AG04449 (cell line): ENCODE measurements around the gene OR2AT4.
"Not testable (repeated sequence)": the region's sequence is repeated elsewhere in the genome, so short reads cannot be mapped to it uniquely, and the experiment has no call there.

ENCODE experiments used
- CTCF ChIA-PET: fragments of 350-600 bp; formaldehyde crosslinking; extraction: SDS; loops from one replicate; lab custom pipeline; 2021; ENCODE audit warnings: antibody characterized with exemption; lab: Yijun Ruan, JAX
- POLR2A ChIA-PET: fragments of 400-600, 350-600 bp; formaldehyde crosslinking; extraction: SDS; loops from one replicate; lab custom pipeline; 2020; ENCODE audit warnings: antibody characterized with exemption, inconsistent platforms; lab: Yijun Ruan, JAX
- DNase-seq: peaks from one replicate; pipeline ENCODE4 v3.0.0-alpha.2; 2010; ENCODE audit warnings: low read depth, low spot score
- H3K4me3 ChIP-seq: 2 replicates; pipeline ENCODE4 v1.5.1; 2011; ENCODE audit warnings: low read depth, mild to moderate bottlenecking, control low read depth, low read length
- TF ChIP-seq, protein P1 (sequence below): IDR thresholded peaks from one replicate; pipeline ENCODE4 v1.5.1; 2011; ENCODE audit warnings: mild to moderate bottlenecking, moderate library complexity, low read length, control low read depth, inconsistent platforms; ENCODE audit not compliant: insufficient read depth; ENCODE audit errors: missing control alignments

Gene OR2AT4

GRCh38 chr11:75052457-75052856 is 44.2 kb downstream of the OR2AT4 start:
- POLR2A ChIA-PET = no interaction called here
- TF ChIP-seq, protein P1, sequence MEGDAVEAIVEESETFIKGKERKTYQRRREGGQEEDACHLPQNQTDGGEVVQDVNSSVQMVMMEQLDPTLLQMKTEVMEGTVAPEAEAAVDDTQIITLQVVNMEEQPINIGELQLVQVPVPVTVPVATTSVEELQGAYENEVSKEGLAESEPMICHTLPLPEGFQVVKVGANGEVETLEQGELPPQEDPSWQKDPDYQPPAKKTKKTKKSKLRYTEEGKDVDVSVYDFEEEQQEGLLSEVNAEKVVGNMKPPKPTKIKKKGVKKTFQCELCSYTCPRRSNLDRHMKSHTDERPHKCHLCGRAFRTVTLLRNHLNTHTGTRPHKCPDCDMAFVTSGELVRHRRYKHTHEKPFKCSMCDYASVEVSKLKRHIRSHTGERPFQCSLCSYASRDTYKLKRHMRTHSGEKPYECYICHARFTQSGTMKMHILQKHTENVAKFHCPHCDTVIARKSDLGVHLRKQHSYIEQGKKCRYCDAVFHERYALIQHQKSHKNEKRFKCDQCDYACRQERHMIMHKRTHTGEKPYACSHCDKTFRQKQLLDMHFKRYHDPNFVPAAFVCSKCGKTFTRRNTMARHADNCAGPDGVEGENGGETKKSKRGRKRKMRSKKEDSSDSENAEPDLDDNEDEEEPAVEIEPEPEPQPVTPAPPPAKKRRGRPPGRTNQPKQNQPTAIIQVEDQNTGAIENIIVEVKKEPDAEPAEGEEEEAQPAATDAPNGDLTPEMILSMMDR = no peak
- CTCF ChIA-PET = interaction anchor here (2.1 kb wide), 2 partner anchors 21 to 88 kb away, joined by 5 to 9 read pairs; no protein-coding TSS in a partner anchor
- H3K4me3 ChIP-seq = no peak overlapping the region
- no peak for DNase-seq

DNA sequence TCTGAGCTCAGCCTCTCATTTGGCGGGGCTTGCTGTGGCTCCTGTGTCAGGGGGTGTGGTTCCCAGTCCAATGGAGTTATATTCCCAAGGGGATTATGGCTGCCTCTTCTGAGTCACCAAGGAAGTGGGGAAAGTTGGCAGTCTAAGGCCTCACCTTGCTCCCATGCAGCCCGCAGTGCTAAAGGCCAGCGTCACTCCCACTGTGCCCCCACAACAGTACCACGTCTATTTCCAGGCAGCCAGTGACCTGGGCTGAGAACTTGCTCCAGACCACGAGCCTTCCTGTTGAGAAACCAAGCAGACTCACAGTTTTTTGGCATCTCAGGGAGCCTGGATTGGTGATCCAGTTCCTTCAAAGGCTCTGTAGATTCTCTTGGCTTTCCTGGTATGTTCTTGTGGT is 45.6 kb downstream of the OR2AT4 start:
- H3K4me3 ChIP-seq = no peak overlapping the region
- TF ChIP-seq, protein P1 = no peak
- POLR2A ChIA-PET = no interaction called here
- DNase-seq = no peak
- CTCF ChIA-PET = interaction anchor here (2.1 kb wide), 1 partner anchor 20 kb away, joined by 9 read pairs; no protein-coding TSS in a partner anchor

- TF ChIP-seq, protein P1 = no peak
- POLR2A ChIA-PET = no interaction called here
- no peak overlapping the region for H3K4me3 ChIP-seq
- no peak for DNase-seq
- CTCF ChIA-PET = no interaction called here
These were observed 46.2 kb downstream of the OR2AT4 start for GRCh38 chr11:75050516-75050915.

- POLR2A ChIA-PET, DNase-seq, CTCF ChIA-PET, H3K4me3 ChIP-seq: not testable (repeated sequence)
These were observed 47.0 kb downstream of the OR2AT4 start for GRCh38 chr11:75049501-75050266.

DNA sequence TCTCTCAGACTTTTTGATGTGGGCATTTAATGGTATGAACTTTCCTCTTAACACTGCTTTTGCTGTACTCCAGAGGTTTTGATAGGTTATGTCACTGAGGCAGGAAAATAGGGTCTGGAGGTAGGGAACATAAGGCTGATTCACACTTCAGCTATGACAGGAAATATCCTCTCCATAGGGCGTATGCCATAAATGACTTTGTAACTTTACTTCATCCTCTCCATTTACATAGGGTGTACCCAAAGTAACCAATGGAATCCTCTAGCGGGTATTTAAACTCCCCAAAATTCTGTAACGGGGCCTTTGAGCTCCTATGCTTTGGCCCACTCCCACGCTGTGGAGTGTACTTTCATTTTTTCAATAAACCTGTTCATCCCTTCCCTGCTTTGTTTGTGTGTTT is 49.5 kb downstream of the OR2AT4 start:
- CTCF ChIA-PET = interaction anchor here (1.9 kb wide), 1 partner anchor 15 kb away, joined by 13 read pairs; no protein-coding TSS in a partner anchor
- POLR2A ChIA-PET = no interaction called here
- TF ChIP-seq, protein P1 = no peak
- no peak overlapping the region for H3K4me3 ChIP-seq
- DNase-seq = no peak

GRCh38 chr11:75046668-75047067 is 50.0 kb downstream of the OR2AT4 start:
- POLR2A ChIA-PET = not testable (repeated sequence)
- CTCF ChIA-PET = interaction anchor here (1.3 to 1.9 kb wide), 2 partner anchors 15 to 25 kb away, joined by 4 to 13 read pairs; no protein-coding TSS in a partner anchor

DNA sequence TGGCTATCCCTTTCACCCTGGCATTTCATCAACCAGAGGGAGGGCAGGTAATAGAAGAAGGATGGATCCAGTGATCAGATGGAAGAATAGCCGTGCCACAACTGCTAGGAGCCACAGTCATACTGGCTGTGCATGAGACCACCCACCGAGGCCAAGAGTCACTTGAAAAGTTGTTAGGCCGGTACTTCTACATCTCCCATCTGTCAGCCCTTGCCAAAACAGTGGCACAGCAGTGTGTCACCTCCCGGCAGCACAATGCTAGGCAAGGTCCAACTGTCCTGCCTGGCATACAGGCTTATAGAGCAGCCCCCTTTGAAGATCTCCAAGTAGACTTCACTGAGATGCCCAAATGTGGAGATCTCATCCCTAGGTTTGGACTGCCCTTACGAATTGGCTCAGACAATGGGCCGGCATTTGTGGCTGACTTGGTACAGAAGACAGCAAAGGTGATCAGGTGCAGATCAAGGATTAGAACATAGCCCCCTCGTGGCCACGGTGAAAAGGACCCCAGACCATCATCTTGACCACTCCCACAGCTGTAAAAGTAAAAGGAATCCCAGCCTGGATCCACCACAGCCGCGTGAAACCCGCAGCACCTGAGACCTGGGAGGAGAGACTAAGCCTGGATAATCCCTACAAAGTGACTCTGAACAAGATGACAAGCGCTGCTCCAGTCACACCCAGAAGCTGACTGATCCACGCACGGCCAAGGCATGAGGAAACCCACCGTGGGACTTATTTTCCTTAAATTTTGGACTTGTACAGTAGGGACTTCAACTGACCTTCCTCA is 52.1 kb downstream of the OR2AT4 start:
- CTCF ChIA-PET = interaction anchor here (0.8 to 1.0 kb wide), 2 partner anchors 13 to 22 kb away, joined by 3 read pairs; no protein-coding TSS in a partner anchor
- H3K4me3 ChIP-seq, POLR2A ChIA-PET, DNase-seq: not testable (repeated sequence)

More at GRCh38 chr11:75046668-75047067, 50.0 kb downstream of the OR2AT4 start:
- H3K4me3 ChIP-seq, DNase-seq: not testable (repeated sequence)

GRCh38 chr11:75041821-75042220 is 54.9 kb downstream of the OR2AT4 start:
- H3K4me3 ChIP-seq, DNase-seq, POLR2A ChIA-PET: not testable (repeated sequence)
- CTCF ChIA-PET = interaction anchor here (1.8 kb wide), 1 partner anchor 10 kb away, joined by 5 read pairs; no protein-coding TSS in a partner anchor
